H9 (cell line): ENCODE data around the gene VGLL3. TPM values are rescaled to one million over a fixed set of nuclear protein-coding genes. Genes with fewer than 3 reads are reported as not detected.

ENCODE experiments used
- DNase-seq: peaks from one replicate; pipeline ENCODE4 v3.0.0-alpha.2; 2017
- H2AFZ ChIP-seq: one replicate; pipeline ENCODE4 v1.6.1; 2013; ENCODE audit warnings: mild to moderate bottlenecking, low read length, control low read depth, moderate library complexity
- H2AK5ac ChIP-seq: 2 replicates; pipeline ENCODE4 v1.6.1; 2013; ENCODE audit warnings: low read length, control low read depth, mixed read lengths; ENCODE audit not compliant: insufficient read length
- H2BK120ac ChIP-seq: one replicate; pipeline ENCODE4 v1.6.1; 2013; ENCODE audit warnings: low read depth, mild to moderate bottlenecking, low read length, control low read depth, inconsistent platforms; ENCODE audit not compliant: poor library complexity, severe bottlenecking
- H2BK12ac ChIP-seq: 2 replicates; pipeline ENCODE4 v1.6.1; 2013; ENCODE audit warnings: low read length, control low read depth, mixed read lengths, low read depth; ENCODE audit not compliant: insufficient read length
- H2BK15ac ChIP-seq: 2 replicates; pipeline ENCODE4 v1.6.1; 2013; ENCODE audit warnings: low read depth, low read length, control low read depth
- H2BK20ac ChIP-seq: one replicate; pipeline ENCODE4 v1.6.1; 2013; ENCODE audit warnings: low read depth, mild to moderate bottlenecking, low read length, control low read depth, inconsistent platforms; ENCODE audit not compliant: poor library complexity, severe bottlenecking
- H2BK5ac ChIP-seq: 2 replicates; pipeline ENCODE4 v1.6.1; 2013; ENCODE audit warnings: low read length, control low read depth, mixed read lengths; ENCODE audit not compliant: insufficient read length
- H3K14ac ChIP-seq: 2 replicates; pipeline ENCODE4 v1.6.1; 2013; ENCODE audit warnings: low read length, control low read depth; ENCODE audit not compliant: insufficient read depth
- H3K18ac ChIP-seq: 2 replicates; pipeline ENCODE4 v1.6.1; 2013; ENCODE audit warnings: low read depth, mild to moderate bottlenecking, mixed read lengths, low read length, control low read depth; ENCODE audit not compliant: insufficient read length
- H3K23ac ChIP-seq: 2 replicates; pipeline ENCODE4 v1.6.1; 2013; ENCODE audit warnings: low read length, control low read depth, mixed read lengths, low read depth; ENCODE audit not compliant: insufficient read length
- H3K23me2 ChIP-seq: 2 replicates; pipeline ENCODE4 v1.6.1; 2013; ENCODE audit warnings: low read depth, mild to moderate bottlenecking, mixed read lengths, low read length, control low read depth; ENCODE audit not compliant: insufficient read length, poor library complexity, severe bottlenecking
- H3K27ac ChIP-seq: 2 replicates; pipeline ENCODE4 v1.5.1; 2013; ENCODE audit warnings: low read length, control low read depth, mixed read lengths, low read depth; ENCODE audit not compliant: insufficient read length
- H3K27me3 ChIP-seq: 2 replicates; pipeline ENCODE4 v1.6.1; 2013; ENCODE audit warnings: low read length, control low read depth, inconsistent platforms; ENCODE audit not compliant: insufficient read depth
- H3K4ac ChIP-seq: 2 replicates; pipeline ENCODE4 v1.6.1; 2013; ENCODE audit warnings: low read depth, mild to moderate bottlenecking, control low read depth, inconsistent platforms, low read length, moderate library complexity
- H3K4me1 ChIP-seq: 2 replicates; pipeline ENCODE4 v1.6.1; 2013; ENCODE audit warnings: low read length, control low read depth, inconsistent platforms; ENCODE audit not compliant: insufficient read depth
- H3K4me2 ChIP-seq: 2 replicates; pipeline ENCODE4 v1.6.1; 2013; ENCODE audit warnings: low read length, control low read depth, mixed read lengths; ENCODE audit not compliant: insufficient read length, insufficient read depth
- H3K56ac ChIP-seq: 2 replicates; pipeline ENCODE4 v1.6.1; 2013; ENCODE audit warnings: low read depth, mild to moderate bottlenecking, mixed read lengths, low read length, control low read depth; ENCODE audit not compliant: insufficient read length
- H3K79me1 ChIP-seq: 2 replicates; pipeline ENCODE4 v1.6.1; 2013; ENCODE audit warnings: low read depth, mild to moderate bottlenecking, moderate library complexity, low read length, control low read depth, inconsistent platforms; ENCODE audit not compliant: insufficient read depth, poor library complexity, severe bottlenecking
- H3K79me2 ChIP-seq: 2 replicates; pipeline ENCODE4 v1.6.1; 2013; ENCODE audit warnings: low read length, control low read depth, inconsistent platforms; ENCODE audit not compliant: insufficient read depth
- H3K9ac ChIP-seq: 2 replicates; pipeline ENCODE4 v1.6.1; 2013; ENCODE audit warnings: low read length, control low read depth, mixed read lengths; ENCODE audit not compliant: insufficient read length; ENCODE audit errors: extremely low read depth
- H3K9me3 ChIP-seq: one replicate; pipeline ENCODE4 v1.6.1; 2013; ENCODE audit warnings: low read depth, low read length, inconsistent platforms; ENCODE audit not compliant: control insufficient read depth
- H3T11ph ChIP-seq: one replicate; pipeline ENCODE4 v1.6.1; 2013; ENCODE audit warnings: mild to moderate bottlenecking, low read length, control low read depth, inconsistent platforms
- H4K20me1 ChIP-seq: one replicate; pipeline ENCODE4 v1.6.1; 2013; ENCODE audit not compliant: control insufficient read depth, insufficient read length, insufficient read depth
- H4K5ac ChIP-seq: 2 replicates; pipeline ENCODE4 v1.6.1; 2013; ENCODE audit warnings: low read depth, mild to moderate bottlenecking, mixed read lengths, low read length, control low read depth; ENCODE audit not compliant: insufficient read length
- H4K8ac ChIP-seq: replicated peaks from 2 replicates; pipeline ENCODE4 v1.6.1; 2013; ENCODE audit warnings: low read length, control low read depth, mixed read lengths, low read depth; ENCODE audit not compliant: insufficient read length
- H4K91ac ChIP-seq: 2 replicates; pipeline ENCODE4 v1.6.1; 2013; ENCODE audit warnings: low read depth, mild to moderate bottlenecking, moderate library complexity, mixed read lengths, low read length, control low read depth; ENCODE audit not compliant: insufficient read length
- H3K27ac Mint-ChIP-seq, 3 experiments: 2 replicates in 2 of 3; 3 replicates in 1 of 3; pipeline ENCODE4 v1.8.0; 2020 to 2021; ENCODE audit warnings: mixed read lengths in 3 of 3, mild to moderate bottlenecking in 1 of 3, moderate library complexity in 1 of 3
- H3K27me3 Mint-ChIP-seq: 2 replicates; pipeline ENCODE4 v1.8.0; 2021; ENCODE audit warnings: low read depth, mild to moderate bottlenecking, moderate library complexity, mixed read lengths
- H3K36me3 Mint-ChIP-seq, 3 experiments: 2 replicates in 2 of 3; 3 replicates in 1 of 3; pipeline ENCODE4 v1.8.0; 2020 to 2021; ENCODE audit warnings: low read depth in 3 of 3, mixed read lengths in 3 of 3; ENCODE audit not compliant: insufficient read depth in 1 of 3
- H3K4me1 Mint-ChIP-seq, 2 experiments: 2 replicates each; pipeline ENCODE4 v1.8.0; 2020; ENCODE audit warnings: mixed read lengths in 2 of 2
- H3K4me3 Mint-ChIP-seq, 2 experiments: 2 replicates in 1 of 2; 3 replicates in 1 of 2; pipeline ENCODE4 v1.8.0; 2020 to 2021; ENCODE audit warnings: mild to moderate bottlenecking in 2 of 2, mixed read lengths in 2 of 2, moderate library complexity in 1 of 2
- H3K9me3 Mint-ChIP-seq, 2 experiments: 2 replicates in 1 of 2; 3 replicates in 1 of 2; pipeline ENCODE4 v1.8.0; 2020; ENCODE audit warnings: mild to moderate bottlenecking in 2 of 2, mixed read lengths in 2 of 2, moderate library complexity in 1 of 2
- CTCF ChIP-seq: fragments of 200-600 bp; sonication (generic); conservative IDR thresholded peaks from 3 replicates; pipeline ENCODE4 v1.8.0; 2021; ENCODE audit warnings: antibody characterized with exemption, mild to moderate bottlenecking
- WGBS: extraction: QIAGEN DNeasy Blood & Tissue Kit; methylation state at CpG from one replicate; pipeline ENCODE4 v1.1.7; 2013; ENCODE audit warnings: missing lambda C conversion rate, low lambda C conversion rate, mixed read lengths; ENCODE audit not compliant: insufficient read length; ENCODE audit errors: extremely low coverage; 5-methylcytosine and 5-hydroxymethylcytosine counted together
- total RNA-seq: library from RNA; stranded (reverse); gene quantifications from 2 replicates; pipeline ENCODE4 v1.2.1, GENCODE V29; 2021

Gene VGLL3
- total RNA-seq, 1 experiment from 2014 or later = 19.7 TPM

DNA sequence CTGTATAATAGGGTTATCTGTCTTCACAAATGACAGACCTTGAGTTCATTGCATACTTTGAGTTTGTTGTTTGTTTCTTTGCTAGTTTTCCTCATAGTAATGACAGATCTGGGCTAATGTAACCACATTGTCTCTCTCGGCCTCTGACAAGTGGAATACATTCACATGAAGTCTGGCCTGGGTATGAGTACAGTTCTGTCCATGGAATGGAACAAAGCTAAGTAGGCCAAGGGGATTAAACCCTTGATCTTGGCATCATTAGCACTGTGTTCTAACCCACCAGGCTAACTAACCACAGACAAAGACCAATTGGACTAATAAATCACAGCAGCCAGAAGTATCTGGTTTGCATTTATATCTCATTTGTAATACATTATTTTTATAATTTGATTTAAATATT, 7.6 kb upstream of the VGLL3 start:
- Mint-ChIP-seq H3K4me3 (no peak overlapping the region), H3K27me3 (no peaks in the 10 kb centered on the region), H3K4me1 (peaks cover 10 to 20% of the 10 kb centered on the region in 2 experiments), H3K36me3 (no peaks in the 10 kb centered on the region), H3K9me3 (no peaks in the 10 kb centered on the region), H3K27ac (no peak overlapping the region)
- Histone ChIP-seq H3K4me2 (no peak overlapping the region), H2AFZ (no peak overlapping the region), H4K5ac (no peak overlapping the region), H3K56ac (no peak overlapping the region), H3K4ac (no peak overlapping the region), H3K27me3 (no peaks in the 10 kb centered on the region), H3K9ac (no peak overlapping the region), H4K91ac (no peak overlapping the region), H3K9me3 (no peaks in the 10 kb centered on the region), H2BK20ac (no peak overlapping the region), H3K27ac (no peak overlapping the region), H3K4me1 (no peaks in the 10 kb centered on the region), H3K23me2 (no peaks in the 10 kb centered on the region), H4K20me1 (no peaks in the 10 kb centered on the region), H2AK5ac (no peak overlapping the region), H4K8ac (no peak overlapping the region), H2BK120ac (no peak overlapping the region), H3T11ph (no peak overlapping the region), H2BK12ac (no peak overlapping the region), H3K14ac (no peak overlapping the region), H3K79me2 (no peaks in the 10 kb centered on the region), H2BK5ac (no peak overlapping the region), H3K23ac (no peak overlapping the region), H3K18ac (no peak overlapping the region), H3K79me1 (no peaks in the 10 kb centered on the region), H2BK15ac (no peak overlapping the region)
- WGBS = no CpG with 5 or more reads among the region's 1 CpG
- no peak for TF ChIP-seq CTCF
- DNase-seq = no peak
